HG02571 (cell line): Measurements from ENCODE around the gene TMEM143.
A peak's percentile ranks its signal among the peaks of the same experiment; 100 is the strongest.

Experiments used
- ATAC-seq: cut with Tn5 transposase; IDR thresholded peaks from one replicate; pipeline ENCODE4 v1.9.1; 2021; ENCODE audit warnings: mild to moderate bottlenecking, moderate library complexity; ENCODE audit not compliant: unreplicated experiment

Gene TMEM143

GRCh38 chr19:48361912-48362311, 1.8 kb downstream of the TMEM143 start:
- no peak for ATAC-seq

GRCh38 chr19:48359123-48359522, 4.6 kb downstream of the TMEM143 start:
- ATAC-seq: no peak

DNA sequence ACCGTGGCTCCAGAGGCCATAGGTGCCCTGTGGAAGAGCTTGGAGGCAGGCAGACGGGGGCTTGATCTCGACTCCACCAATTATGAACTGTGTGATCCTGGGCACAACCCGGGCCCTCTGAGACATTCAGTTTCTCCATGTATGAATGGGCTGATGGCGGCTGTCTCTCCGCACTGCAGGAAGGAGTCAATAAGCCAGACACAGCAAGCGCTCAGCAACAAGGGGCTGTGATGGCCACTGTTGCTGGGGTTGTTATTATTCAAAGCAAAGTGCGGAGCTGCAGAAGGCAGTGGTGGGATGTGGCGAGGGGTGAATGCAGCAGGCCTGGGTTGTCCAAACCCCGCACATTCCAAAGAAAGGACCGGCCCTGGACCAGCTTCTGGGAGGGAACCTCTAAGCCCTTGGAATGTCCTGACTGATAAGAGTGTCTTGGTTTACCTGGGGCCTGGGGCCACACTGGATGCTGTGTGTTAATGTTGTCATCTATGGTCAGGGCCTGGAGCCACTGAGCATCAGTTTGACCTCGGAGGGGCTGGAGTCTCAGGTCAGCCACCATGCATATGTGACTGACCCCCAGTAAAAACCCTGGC, 8.3 kb downstream of the TMEM143 start:
- no peak for ATAC-seq

- no peak for ATAC-seq
These were observed 9.3 kb downstream of the TMEM143 start for GRCh38 chr19:48354332-48354992.

GRCh38 chr19:48353677-48354076, 10.1 kb downstream of the TMEM143 start:
- ATAC-seq: no peak

GRCh38 chr19:48351341-48351752, 12.4 kb downstream of the TMEM143 start:
- ATAC-seq: no peak

DNA sequence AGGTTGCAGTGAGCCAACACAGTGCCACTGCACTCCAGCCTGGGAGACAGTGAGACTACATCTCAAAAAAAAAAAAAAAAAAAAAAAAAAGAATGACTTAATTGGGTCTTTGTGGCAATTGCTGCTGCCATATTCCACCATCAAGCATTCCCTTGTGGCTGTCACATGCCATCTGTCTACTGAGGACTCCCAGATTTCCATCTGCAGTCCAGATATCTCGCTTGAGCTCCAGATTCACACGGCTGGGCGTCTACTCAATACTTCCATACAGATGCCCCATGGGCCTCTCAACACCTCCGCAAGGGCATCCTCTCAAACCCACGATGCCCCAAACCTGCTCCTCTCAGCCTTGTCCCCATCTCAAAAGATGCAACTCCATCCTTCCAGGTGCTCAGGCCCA, 12.9 kb downstream of the TMEM143 start:
- no peak for ATAC-seq

- ATAC-seq: no peak
These were observed 15.0 kb downstream of the TMEM143 start for GRCh38 chr19:48348737-48349136.

- no peak for ATAC-seq
These were observed 15.7 kb downstream of the TMEM143 start for GRCh38 chr19:48348045-48348444.

GRCh38 chr19:48346191-48346590, 17.5 kb downstream of the TMEM143 start:
- no peak for ATAC-seq

DNA sequence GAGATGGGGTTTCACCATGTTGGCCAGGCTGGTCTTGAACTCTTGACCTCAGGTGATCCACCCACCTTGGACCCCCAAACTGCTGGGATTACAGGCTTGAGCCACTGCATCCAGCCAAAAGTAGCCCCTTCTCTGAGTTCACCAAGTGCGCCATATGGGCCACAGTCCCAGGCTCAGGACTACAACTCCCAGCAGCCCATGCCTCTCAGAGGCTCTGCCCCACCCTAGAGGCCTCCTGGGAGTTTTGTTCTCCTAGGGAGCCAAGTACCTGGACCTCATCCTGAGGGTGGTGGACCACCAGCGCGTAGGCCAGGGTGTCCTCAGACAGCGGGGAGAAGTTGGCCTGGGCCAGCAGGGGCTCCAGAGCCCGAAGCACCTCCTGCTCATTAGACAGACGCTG, 18.8 kb downstream of the TMEM143 start:
- no peak for ATAC-seq

GRCh38 chr19:48342841-48343540, 20.7 kb downstream of the TMEM143 start:
- ATAC-seq: no peak

- ATAC-seq: no peak
These were observed 21.4 kb downstream of the TMEM143 start for GRCh38 chr19:48342414-48342738.

- ATAC-seq: no peak
These were observed 22.0 kb downstream of the TMEM143 start for GRCh38 chr19:48341515-48342413.

GRCh38 chr19:48340995-48341394, 22.7 kb downstream of the TMEM143 start:
- ATAC-seq: no peak

DNA sequence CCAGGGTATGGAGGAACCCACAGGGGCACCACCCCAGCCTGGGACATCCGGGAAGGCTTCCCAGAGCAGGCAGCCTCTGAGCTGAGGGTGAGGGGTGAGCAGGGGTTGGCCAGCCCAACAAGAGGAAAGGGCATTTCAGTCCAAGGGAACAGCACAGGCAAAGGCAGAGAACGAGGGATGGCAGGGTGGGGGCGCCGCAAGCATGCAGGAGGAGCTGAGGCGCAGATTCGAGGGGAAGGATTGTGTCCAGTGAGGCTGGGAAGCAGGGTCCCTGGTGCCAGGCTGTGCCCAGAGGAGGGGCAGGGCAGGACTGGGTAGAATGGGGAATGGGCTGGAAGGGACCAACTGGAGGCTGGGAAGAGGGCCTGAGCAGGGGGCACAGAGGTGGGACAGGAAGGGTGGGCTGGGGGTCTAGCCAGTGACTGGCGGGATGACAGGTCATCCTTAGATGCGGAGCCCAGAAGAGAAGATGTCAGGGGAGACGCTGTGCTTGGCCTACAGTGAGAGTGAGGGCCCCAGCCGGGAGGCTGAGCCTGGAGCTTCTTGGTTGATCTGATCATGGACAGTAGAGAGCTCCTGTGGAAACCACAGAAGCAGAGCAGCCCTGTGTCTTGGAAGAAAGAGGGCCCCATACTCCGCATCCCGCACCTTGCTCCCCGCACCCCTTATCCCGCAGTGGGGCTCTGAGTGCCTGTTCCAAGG, 24.8 kb downstream of the TMEM143 start:
- no peak for ATAC-seq

GRCh38 chr19:48338253-48338755, 25.4 kb downstream of the TMEM143 start:
- no peak for ATAC-seq

DNA sequence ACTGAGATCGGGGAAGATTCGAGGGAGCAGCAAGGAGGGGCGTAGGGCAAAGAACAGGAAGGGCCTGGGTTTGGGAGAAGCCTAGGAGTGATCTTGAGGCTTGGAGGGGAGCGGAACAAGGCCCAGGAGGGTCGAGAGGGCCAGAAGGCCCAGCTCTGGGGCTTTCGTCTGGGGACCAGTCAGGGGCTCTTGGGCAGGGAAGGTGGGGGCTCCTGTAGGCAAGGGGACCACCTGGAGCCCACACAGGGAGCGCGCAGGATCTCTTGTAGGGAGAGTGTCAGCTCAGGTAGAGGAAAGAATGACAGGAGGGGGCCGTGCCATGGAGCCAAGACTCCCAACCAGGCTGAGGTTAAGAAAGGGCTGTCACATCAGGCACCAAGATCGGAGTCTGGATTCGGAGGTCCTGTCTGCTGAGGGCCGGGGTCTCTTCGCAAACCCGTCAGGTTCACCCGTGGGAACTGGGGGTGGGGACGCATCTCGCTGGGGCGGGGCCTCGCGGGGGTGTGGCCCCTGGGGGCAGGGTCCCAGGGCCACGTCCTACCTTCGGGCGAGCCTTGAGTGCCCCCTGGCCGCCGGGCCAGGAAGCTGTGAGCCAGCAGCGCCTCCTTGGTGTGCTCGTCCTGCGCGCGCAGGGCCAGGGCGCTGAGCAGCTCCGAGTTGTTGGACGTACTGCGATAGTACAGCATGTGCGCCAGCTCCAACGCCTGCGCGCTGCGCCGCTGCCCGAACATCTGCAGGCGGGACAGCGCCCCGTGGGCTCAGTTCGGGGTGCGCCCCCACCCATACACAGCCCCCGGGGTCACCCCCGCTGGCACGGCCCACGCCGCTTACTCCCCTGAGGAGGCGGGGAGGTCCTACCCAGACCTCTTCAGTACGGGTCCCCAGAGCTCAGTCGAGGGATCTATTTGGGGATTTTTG, 30.0 kb downstream of the TMEM143 start:
- peak; percentile 45 for ATAC-seq

GRCh38 chr19:48332662-48333466, 30.9 kb downstream of the TMEM143 start:
- peak; percentile 54 for ATAC-seq
